GM18867 (cell line): ENCODE results near the gene CCNB2.

Experiments
- ATAC-seq: cut with Tn5 transposase; IDR thresholded peaks from one replicate; pipeline ENCODE4 v1.9.1; 2021; ENCODE audit warnings: mild to moderate bottlenecking, moderate library complexity; ENCODE audit not compliant: unreplicated experiment

CCNB2 gene

GRCh38 chr15:59165726-59166125 lies 60.8 kb downstream of the CCNB2 start:
- ATAC-seq = peak; percentile 49

DNA sequence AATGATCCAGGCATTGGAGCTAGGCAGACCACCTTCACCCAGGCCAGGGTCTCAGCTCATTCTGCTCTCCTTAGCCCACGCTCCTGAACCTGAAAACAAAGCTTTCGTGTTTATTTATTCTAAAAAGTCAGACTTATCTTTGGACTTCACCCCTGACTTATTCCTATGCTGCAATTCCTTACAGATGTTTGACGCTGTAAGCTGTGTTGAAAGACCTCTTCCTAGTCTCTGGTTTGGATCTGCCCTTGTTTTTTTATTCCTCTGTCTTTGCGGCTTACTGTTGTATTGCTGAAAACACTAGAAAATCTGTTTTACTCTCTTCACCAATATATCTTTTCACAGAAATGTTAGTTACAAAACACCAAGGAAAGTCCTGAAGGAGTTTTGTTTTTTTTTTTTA lies 61.2 kb downstream of the CCNB2 start:
- no peak for ATAC-seq

DNA sequence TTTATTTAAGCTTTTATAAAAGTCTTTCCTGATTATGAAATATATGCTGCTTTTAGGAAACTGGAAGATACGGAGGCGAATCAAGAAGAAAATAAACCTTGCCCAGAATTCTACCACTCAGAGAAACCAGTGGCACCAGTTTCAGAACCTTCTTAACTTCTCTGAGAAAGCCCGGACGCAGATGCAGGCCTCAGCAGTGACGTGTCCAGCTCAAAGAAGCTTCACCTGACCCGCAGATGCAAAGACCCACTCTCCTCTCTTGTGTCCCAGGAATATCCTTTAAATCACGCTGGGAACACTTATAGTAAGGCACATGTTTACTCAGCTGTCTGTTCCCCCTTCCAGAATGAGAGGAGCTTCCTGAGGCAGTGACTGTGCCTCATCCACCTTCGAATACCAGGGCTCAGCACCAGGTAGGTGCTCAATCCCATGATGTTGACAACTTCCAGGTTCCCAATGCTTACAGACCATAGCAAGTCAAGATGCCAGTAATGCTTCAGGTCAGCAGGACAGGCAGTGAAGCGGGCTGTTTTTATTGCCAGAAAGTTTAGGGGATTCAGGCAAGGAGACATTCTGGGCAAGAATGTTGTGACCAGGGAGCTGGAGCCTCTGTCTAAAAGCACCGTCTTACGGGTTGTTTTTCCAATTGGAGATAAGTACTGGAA lies 61.8 kb downstream of the CCNB2 start:
- no peak for ATAC-seq

DNA sequence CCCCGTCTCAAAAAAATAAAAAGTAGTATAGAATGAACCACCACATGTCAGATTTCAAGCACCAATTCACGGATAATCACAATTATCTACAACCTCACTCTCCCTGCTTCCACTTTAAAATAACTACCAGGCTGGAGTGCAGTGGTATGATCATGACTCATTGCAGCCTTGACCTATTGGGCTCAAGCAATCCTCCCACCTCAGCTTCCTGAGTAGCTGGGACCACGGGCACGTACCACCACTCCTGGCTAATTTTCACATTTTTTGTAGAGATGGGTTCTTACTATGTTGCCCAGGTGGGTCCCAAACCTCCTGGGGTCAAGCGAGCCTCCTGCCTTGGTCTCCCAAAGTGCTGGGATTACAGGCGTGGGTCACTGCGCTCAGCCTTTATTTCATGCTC lies 63.6 kb downstream of the CCNB2 start:
- no peak for ATAC-seq

DNA sequence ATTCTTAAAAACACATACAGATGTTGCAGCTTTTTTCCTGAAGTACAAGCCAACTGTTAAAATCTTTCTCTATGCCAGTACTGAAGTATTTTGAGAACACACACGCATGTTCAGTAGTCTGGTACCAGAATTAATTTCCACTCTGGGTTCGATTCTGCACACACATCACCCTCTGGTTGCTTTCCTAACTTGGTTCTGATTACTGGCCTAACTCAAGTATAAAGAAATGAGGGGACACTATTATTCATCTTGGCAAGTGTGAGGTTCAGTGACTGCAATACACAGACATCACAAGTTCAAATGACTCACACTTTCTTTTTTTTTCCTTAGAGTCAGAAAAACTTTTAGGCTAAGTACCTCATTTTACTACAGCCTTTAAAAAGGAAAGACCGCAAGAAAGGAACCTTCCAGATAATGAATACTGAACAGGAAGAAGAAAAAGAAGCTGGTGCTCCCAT lies 64.3 kb downstream of the CCNB2 start:
- ATAC-seq = no peak

DNA sequence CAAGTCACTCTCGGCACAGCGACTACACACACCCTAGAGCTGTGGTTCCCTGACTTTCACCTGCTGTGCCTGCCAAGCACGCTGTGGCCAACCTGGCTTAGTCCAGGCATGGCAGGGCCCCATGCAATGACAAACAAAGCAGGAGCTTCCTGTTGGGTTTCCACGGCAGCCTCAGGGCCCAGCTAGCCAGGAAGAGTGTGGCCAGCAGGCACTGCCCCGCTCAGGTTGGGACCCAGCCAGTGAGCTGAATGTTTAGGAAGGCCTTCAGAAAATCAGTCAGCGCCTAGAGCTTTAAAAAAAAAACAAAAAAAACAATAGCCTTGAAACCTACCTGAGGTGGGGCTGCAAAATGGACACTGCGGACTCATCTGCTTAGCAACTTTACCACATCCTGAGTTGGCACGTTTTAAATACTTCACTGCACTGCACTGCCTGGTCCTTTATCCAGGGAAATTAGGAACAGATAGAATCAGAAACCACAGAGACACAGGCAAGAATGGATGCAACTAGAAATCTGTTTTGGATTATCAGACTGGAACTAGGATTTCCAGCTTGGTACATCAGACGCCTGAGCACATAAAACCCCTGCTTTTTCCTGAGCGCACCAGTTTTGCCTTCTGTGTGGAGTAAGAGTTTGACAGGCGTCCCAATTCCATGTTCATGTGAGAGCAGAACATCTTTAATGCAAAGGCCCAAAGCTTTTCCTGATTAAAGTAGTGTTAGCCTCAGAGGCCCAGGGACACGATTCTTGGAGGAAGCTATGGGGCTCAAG lies 65.5 kb downstream of the CCNB2 start:
- ATAC-seq = no peak

DNA sequence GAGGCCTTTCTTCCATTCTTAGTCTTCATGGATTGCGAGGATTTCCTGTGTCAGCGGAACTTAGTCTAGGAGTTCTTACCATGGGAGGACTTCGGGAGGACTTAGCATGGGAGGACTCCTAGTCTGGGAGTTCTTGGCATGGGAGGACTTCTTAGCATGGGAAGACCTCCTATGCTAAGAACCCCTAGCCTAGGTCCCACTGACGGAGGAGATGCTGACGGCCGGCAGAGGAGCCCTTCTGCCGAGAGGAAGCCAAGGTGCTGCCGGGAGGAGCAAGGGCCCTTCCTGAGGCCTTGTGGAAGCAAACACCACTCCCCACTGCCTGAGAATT lies 66.1 kb downstream of the CCNB2 start:
- ATAC-seq = no peak

- no peak for ATAC-seq
Measured at GRCh38 chr15:59172289-59172901, 67.4 kb downstream of the CCNB2 start.

- ATAC-seq = no peak
Measured at GRCh38 chr15:59173194-59173593, 68.2 kb downstream of the CCNB2 start.

DNA sequence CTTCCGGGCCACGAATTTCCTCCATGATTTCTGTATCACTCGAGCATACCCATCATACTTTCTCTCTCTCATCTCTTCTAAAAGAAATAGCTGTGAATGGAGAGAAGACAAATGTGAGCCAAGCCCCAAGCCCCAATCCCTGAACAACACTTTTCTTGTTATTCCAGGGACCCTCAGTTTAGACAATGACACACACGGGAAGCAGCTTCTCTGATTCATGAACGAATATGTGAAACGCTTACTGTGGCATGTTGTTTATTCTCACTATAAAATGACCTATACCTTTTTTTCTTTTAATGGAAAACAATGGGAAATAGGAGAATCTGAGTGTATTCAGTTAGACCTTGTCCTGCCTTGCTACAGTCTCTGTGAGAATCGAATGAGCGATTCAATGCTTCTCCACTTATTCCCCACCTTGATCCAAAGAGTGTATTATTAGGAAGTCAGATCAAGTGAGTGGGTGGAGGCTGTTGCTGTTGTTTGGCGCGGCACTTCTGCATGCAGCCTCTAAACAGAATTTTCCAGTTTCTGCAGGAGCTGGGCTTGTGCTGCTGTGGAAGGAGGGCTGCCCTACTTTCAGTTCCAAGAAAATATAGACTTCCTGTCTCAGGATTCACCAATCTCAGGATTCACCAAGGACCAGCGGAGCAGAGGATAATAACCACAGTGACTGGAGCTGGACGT lies 69.3 kb downstream of the CCNB2 start:
- no peak for ATAC-seq
